Measurements from ENCODE around the gene GTPBP1.

The GTPBP1 gene

DNA sequence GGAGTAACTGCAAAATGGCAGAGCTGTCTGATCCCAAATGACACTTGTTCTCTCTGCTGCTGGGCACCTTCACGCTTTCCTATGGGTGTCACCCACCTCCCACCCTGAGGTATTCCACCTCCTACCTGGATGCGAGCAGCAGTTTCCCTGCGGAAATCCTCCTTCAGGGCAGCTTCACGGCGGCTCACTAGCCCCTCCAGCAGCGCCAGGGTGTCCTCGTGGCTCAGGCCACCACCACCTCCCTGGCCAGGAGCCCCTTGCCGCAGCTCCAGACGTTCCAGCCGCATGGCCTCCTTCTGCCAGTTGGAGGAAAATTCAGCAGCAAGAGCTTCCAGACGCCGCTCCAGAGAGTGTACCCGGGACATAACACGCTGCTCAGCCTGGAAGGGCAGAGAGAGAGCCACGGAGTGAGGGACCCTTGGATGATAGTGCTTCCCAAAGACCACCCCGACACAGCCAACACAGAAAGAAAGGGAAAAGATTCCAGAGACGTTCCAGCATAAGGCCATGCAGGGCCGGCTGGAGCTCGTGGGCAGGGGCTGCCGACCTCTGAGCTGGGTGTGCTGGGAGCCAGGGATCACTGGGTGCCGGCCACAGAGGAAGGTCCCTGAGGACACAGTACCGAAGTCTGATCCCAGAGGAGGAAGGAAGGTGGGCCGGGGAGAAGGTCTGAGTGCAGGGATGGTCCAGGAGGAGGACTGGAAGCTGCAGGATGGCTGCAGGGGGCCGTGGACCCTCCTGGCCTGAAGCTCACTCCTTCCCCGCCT lies 36.6 kb downstream of the GTPBP1 start:
- no peak for DNase-seq

DNA sequence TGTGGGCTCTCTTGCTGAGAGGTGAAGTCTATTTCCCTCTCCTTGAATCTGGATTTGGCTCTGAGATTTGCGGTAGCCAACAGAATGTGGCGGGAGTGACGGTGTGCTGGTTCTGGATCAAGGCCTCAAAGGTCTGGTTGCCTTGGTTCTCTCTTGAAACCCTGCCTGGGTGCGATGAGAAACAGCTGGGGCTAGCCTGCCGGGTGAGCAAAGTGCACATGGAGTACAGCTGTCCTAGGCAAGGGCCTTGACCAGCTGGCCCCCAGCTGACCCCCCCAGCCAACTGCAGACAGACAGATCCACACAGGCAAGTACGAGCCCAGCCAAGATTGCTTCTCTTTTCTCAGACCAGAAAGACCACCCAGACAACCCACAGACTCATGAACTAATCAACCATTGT lies 39.2 kb downstream of the GTPBP1 start:
- DNase-seq, result no peak

DNA sequence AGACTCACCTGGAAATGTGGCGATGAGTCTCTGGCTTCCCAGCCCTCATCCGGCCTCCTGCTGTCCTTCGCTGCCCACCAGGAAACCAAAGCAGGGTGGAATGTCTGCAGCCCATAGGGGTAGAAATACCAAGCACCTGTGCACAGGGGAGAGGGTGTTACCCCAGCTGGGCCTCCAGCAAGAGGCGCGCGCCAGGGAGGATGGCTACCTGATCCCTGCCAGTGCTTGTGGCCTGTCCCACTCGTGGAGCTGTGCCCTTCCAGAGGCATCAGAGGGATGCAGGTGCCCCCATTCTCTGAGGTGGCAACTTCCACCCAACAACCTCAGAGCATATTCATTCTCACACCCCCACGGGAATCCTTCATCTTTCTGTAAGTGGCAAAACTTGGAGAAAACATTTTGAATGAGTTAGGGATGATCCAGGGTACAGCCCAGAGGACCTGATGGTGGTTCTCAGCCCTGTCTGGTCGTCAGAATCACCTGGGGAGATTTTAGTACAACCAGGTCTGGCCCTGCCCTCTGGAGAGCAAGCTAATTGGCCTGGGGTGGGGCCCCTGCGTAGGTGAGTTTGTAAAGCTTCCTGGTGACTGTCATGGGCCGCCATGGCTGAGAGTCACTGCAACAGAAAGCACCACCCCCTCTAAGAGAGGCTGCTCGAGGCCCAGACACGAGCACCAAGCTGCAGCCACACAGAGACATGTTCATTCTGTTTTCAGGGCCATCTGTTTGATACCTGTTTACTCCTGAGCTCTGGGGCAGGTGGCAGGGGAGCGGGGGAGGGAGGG lies 40.1 kb downstream of the GTPBP1 start:
- no peak for DNase-seq

DNA sequence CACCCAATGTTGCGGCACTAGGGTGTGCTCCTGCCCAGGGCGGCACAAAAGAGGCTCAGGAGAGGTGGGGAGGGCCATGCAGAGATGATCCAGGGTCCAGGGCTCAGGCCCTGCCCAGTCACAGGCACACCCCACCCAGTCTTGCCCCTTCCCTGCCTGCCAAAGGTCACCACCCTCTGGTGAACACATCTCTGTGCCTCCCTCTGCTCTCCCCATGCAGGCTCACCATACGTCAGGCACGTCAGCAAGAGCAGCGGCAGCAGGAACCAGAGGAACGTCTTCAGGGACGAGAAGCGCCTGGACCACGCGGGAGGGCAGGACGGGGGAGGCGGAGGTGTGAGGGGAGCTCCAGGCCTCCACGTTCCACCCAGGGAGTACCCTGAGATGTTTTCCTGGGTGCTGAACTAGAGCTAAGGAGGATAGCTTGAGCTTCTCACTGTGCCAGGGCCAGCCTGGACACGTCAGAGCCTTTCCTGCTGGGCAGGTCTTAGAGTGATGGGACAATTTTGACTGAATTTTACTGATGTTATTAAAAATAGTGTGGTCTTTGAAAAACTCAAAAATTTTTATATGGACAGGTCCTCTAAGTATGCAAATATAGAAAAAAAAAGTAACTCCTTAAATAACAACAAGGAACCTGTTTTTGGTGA lies 42.9 kb downstream of the GTPBP1 start:
- DNase-seq, result no peak

DNA sequence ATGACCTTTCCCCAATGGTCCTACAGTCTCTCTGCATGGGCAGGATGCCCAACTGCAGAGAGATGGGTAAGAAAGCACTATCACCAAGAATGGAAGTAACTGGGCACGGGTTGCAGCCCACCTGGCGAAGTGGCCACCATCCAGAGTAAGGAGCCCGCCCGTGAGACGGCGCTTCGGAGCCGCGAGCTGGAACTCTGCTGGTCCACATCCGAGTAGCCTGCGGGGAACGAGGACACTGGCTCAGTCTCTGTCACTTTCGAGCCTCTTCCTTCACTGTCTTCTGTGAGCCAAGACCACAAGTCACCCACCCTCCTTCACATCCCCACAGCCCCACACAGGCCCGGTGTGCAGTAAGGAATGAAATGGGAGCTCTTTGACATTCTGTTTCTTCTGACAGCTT lies 44.4 kb downstream of the GTPBP1 start:
- DNase-seq, result no peak

DNA sequence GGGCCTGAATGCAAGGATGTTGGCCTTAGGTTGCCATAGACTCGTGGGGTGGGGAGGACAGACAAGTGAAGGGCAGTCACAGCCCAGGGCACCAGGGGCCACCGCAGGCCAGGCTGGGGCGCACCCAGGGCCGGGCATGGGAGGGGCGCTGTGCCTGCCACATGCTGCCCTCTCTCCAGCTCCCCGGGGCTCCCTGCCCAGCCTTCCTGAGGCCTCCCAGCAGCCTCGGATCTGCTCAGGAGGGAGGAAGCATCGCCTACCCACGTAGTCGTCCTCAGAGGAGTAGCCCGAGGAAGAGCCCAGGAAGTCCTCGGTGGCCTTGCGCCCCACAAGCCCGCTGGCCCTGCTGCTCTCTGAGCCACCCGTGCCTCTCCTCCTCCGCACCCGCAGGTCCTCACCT lies 44.9 kb downstream of the GTPBP1 start:
- no peak for DNase-seq

DNA sequence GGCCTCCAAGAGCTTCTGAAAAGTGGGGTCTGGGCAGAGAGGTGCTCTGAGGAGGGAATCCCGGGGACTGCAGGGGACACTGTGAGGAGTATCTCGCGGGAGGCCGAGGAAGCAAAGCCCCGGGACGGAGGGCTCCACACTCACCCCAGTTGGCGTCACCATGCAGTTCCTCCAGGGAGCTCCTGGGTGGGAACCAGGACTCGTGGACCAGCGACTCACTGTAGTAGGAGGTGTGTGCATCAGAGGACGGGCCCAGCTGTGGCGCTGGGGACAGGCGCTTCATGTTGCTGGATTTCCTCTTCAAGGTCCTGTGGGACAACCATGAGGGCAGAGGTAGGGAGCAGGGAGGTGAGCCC lies 45.3 kb downstream of the GTPBP1 start:
- no peak for DNase-seq

DNA sequence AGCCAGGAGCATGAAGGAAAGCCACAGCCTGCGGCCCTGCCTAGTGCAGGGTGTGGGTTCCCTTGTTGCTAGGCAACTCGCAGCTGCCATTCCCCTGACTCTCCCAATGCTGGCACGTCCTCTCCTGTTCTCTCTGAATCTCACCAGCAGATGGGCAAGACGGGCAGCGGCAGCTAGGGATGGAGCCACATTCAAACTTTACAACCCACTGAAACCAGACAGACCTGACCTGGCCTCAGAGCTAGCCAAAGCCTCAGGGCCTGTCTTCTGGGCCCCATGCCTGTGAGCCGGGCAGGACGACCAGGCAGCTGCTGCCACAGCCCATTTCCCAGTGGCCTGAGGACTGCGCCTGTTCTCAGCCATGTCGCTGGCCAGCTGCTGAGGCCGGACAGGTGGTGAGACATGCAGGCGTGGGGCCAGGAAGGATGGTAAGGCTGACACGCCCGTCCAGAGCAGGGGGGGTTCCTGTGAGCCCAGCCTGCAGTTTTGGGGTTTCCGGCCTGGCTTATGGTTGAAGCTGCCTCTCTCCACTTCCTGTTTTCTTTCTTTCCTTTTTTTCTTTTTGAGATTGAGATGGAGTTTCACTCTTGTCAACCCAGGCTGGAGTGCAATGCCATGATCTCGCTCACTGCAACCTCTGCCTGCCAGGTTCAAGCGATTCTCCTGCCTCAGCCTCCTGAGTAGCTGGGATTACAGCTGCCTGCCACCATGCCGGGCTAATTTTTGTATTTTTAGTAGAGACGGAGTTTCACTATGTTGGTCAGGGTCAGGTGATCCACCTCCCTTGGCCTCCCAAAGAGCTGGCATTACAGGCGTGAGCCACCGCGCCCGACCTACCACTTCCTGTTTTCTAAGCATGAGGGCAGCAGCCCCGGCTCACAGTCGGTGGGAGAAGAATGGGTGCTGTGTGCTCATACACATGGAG lies 45.9 kb downstream of the GTPBP1 start:
- DNase-seq, result peak; percentile 85

DNA sequence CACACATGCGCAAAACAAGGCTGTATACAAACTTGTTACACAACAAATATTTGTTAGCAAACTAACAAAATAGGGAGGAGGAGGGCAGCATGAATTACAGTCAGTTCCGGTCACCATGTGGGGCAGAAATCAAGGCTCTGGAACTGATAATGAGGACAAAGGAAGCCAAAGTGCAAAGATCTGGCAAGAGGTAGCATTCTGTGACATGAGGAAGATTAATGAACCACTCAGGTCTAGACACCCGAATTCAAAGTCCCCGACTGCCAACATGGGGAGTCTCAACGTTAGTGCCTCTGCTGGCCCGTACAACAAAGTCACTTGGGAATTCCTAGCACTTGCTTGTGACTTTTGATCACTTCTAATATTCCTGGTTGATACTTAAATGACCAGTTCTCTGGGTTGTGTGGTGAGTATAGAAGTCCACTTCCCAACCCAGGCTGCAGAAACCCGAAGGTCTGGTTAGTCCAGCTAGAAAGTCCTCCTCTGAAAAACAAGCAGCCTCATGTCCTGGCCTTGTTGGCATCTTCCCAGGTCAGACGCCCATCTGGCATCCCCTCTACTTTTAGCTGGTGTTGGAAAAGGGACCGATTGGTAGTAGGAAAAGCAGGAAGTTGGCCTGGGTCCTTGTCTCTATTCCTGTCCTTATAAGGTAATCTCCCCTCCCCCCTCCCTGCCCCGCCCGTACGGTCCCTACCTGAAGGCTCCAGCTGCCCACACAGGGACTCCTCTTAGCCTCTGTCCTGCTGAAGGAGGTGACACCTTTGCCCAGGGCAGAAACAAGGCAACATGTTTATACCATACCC lies 48.4 kb downstream of the GTPBP1 start:
- DNase-seq, result peak; percentile 37

DNA sequence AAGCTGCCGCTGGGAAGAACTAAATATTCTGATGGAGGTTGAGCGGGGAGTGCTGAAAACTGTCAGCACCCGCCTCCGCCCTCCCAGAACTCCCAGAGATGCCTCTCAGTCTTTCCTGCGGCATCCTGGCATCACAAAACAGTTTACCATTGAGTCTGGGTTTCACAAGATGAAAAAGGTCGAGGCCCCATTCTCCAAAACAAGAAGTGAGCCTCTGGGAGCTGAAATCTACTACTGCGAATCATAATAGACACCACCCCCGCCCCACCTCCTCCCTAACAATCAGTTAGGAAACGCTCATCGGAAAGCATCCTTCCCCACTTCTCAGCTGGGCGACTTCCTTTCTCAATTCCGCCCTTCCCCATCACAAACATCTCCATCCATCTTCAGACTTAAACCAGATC lies 49.0 kb downstream of the GTPBP1 start:
- peak; percentile 49 for DNase-seq

DNA sequence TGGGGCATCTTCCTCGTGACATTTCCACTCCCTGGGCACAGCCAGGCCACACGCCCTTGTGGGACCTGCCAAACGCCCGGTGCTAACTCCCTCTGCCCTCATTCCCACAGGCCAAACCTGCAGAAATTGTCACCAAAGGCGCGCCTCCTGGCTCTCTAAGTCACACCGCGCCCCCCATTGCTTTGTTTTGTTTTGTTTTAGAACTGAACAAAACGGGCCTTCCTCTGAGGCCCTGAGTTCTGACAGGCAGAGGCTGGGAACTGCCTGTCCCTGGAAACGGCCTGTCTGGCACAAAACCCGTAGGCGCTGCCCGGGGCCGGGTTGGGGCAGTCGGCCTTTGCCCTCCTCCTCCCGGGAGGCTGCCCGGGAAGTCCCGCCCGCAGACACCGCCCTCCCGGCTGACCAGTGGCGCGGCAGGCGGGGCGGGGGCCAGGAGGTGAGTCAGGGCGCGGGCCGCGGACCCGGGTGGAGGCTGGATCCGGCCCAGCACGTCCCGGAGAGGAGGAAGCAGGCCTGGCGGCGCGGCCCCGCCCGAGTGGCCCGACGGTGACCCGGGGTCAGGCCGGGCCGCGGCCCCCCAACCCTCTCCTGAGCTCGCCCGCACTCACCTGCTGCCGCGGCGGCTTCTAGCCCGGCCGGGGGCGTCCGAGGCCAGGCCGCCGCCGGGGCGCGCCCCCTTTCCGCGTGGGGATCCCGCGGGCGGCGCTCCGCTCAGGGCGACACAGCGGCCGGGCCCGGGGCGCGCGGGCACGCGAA lies 49.6 kb downstream of the GTPBP1 start:
- peak; percentile 47 for DNase-seq

DNA sequence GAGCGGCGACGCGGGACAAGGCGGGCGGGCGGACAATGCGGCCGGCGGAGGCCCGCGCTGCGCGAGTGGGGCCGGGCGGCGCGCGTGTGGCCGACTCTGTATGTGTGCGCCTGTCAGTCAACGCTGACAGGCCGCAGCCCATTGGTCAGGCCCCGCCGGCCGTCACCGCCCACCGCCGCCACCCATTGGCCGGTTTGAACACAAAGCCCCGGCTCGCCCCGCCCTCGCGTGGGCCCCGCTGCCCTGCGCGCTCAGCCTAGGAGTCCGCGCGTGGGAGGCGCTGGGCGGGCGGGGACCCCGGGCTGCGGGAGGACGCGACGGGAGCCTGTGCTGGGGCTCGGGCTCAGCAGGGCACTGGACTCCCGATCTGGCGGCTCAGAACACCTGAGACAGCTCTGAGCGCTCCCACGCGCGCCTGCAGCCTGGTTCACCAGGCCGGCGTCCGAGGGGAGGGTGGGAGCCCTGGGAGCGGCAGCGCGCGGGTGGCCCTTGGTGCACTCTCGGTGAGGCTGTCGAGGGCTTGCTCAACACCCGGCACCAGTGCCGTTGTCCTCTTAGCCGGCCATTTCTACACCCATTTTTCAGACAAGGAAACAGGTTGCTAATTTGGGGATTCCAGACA lies 50.3 kb downstream of the GTPBP1 start, which contains the start of gene SUN2:
Gene SUN2, minus strand, starts transcription at position 88 of the 622 bp plus-strand sequence. CDS start 3,370 bp downstream, outside the sequence.
- peak; percentile 95 for DNase-seq

DNA sequence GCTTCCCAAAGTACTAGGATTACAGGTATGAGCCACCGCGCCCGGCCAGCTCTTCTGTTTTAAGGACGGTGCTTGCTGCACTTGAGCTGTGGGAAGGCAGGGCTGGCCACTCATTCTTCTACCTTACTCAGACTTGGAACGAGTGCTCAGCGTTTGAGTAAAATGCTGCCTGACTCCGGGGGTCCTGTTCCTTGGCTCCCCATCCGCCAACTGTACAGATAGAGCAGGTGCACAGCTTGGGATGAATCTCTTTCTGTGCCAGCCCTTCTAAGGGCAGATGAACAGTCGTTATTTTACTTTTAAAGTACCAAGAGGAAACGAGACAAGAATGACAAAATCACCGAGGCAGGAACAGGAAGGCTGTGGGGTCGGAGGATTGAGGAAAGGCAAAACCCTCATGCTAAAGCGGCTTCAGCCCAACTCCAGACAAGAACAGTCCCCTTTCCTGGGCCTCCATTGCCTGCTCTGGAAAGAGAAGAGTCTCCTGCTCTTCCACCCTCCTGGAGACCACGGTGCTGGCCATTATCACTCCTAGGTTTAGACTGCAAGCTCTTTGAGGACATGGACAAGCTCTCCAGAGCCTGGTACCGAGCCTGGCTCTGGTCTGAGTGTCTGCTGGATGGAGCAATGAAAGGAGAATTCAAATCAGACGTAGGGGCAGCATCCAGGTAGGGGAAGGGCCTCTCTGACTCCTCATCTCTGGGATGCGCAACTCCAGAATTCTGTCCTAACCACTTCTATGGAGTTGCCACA lies 51.1 kb downstream of the GTPBP1 start:
- no peak for DNase-seq

DNA sequence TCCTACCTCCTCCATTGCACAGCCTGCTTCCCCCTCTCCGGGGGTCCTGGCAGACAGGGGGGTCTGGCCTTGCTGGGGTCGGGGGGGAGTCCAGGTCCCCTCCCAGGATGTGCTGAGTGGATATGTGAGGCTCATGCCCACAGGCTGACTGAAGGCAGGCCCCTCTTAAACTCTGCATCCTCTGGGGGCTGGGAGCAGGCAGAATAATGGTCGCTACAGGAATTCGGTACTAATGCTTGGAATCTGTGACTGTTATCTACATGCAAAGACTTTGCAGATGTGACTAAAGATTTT lies 51.7 kb downstream of the GTPBP1 start:
- DNase-seq, result no peak

DNA sequence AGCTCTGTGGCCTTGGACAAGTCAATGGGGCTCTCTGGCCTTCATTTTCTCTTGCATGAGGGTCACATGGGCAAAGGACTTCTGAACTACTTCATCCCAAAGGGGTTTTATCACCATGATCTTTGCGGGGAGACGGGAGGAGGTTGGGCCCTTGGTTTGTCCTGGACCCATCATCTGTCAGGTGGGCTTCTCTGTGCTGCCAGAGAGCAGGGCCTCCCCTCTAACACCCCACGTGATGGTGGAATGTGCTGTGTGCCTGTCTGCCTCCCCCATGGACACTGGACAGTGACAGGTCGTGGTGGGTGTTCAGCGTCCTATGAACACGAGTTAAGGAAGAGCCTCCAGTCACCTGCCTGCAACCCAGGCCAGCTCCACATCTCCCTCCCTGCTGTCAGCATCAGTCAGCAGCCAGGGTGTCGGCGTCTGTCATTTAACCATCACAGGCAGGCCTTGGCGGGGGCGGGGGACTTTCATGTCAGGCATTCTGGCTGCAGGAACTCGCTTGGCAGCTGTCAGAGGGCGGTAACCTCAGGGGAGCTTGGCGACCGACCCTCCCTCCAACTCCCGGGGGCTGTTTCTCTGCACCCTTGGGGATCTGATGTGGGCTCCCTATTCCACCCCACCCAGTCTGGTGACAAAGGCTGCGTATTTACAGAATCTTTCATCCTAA lies 52.7 kb downstream of the GTPBP1 start:
- peak; percentile 62 for DNase-seq

DNA sequence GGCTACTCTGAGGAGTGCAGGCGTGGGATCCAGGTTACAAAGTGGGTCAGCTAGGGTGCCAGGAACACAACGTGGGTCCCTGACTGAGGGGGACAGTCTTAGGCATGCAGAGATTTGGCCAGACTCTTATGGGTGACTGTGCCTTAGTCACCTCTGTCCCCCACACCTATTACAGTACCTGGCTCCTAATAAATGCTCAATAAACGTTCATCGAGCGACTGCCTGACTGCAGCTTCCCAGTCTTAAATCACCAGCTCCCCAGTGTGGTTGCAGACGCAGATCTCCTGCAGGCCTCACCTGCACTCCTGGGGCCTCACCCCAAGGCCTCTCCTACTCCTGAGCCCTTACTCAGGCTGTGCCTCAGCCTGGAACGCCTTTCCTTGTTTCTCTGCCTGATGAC lies 53.3 kb downstream of the GTPBP1 start:
- DNase-seq, result no peak

DNA sequence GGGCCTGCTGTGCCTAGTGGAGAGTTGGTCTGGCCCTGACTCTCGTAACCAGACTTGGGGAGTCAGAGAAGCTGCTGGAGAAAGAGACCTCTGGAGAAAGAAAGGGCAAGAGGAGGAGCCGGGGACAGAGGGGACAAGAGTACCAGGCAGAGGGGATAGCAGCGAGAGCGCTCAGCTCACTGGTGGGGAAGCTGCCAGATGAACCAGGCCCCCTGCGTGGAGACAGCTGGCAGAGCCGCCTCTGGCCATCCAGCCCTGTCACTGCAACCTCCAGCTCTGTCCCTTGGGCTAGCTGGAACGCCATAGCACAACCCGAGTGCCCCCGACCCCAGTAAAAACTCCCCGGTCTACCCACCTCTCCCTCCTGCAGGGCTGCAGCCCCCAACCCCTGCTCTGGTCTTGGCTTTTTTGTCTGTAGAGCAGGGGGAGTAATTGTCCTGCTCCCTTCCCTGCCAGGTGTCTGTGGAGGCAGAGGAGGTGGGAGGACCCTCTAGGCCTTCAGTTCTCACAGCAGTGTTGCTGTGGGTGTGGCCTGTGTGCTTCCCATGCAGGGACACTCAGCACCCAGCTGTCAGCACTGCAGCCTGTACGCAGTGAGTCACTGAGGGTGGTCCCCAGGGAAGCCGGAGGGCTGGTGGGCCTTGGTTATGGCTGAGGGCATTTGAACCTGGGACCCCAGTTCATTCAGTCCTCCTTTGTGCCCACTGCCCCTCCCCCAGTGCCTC lies 54.9 kb downstream of the GTPBP1 start:
- no peak for DNase-seq

Measured in CD4-positive, alpha-beta T cell treated with Interleukin-17A for 1 hour (primary cell).